Activated B cell treated with CpG ODN at 0.5 μM for 24 hours (primary cell): Measurements from ENCODE around the gene ROCK2. TPM values are rescaled to one million over a fixed set of nuclear protein-coding genes. Genes with fewer than 3 reads are reported as not detected.

Experiments used
- ATAC-seq: fragments of 200-7000 bp; cut with Tn5 transposase; one replicate; pipeline ENCODE4 v1.10.0; 2021; ENCODE audit warnings: low read depth, mild to moderate bottlenecking, moderate library complexity
- CTCF ChIA-PET: fragments of 350-600 bp; sonication (Branson Sonifier 250); formaldehyde crosslinking; loops from one replicate; lab custom pipeline; 2021; ENCODE audit warnings: antibody characterized with exemption; lab: Charles Lee
- POLR2A ChIA-PET: fragments of 350-600 bp; sonication (Branson Sonifier 250); formaldehyde crosslinking; loops from one replicate; lab custom pipeline; 2021; ENCODE audit warnings: antibody characterized with exemption; lab: Charles Lee
- DNase-seq: peaks from one replicate; pipeline ENCODE4 v3.0.0; 2022
- H3K27ac Mint-ChIP-seq: one replicate; pipeline ENCODE4 v1.8.0; 2020; ENCODE audit warnings: mixed read lengths
- H3K27me3 Mint-ChIP-seq: one replicate; pipeline ENCODE4 v1.8.0; 2021; ENCODE audit warnings: mixed read lengths
- H3K36me3 Mint-ChIP-seq: one replicate; pipeline ENCODE4 v1.8.0; 2021; ENCODE audit warnings: low read depth, mixed read lengths
- H3K4me1 Mint-ChIP-seq: one replicate; pipeline ENCODE4 v1.8.0; 2021; ENCODE audit warnings: mixed read lengths
- H3K4me3 Mint-ChIP-seq: one replicate; pipeline ENCODE4 v1.8.0; 2020; ENCODE audit warnings: mild to moderate bottlenecking, mixed read lengths
- H3K9me3 Mint-ChIP-seq: one replicate; pipeline ENCODE4 v1.8.0; 2020; ENCODE audit warnings: mixed read lengths
- CTCF ChIP-seq: fragments of 200-600 bp; IDR thresholded peaks from one replicate; pipeline ENCODE4 v1.8.0; 2022; ENCODE audit warnings: antibody characterized with exemption, mild to moderate bottlenecking
- intact Hi-C: fragments of 100-400 bp; cut with micrococcal nuclease; formaldehyde crosslinking; loops from one replicate; pipeline ENCODE4 v1.15.1; 2024
- total RNA-seq: library from RNA; stranded (reverse); gene quantifications from 2 replicates; pipeline ENCODE4 v1.2.3, GENCODE V29; 2022

ROCK2 gene
- total RNA-seq, 1 donor from 2014 or later, result 18.8 TPM

- Mint-ChIP-seq H3K36me3 (no peaks in the 10 kb centered on the region), H3K27me3 (peaks cover 1% of the 10 kb centered on the region), H3K9me3 (no peaks in the 10 kb centered on the region), H3K27ac (no peak overlapping the region), H3K4me1 (no peaks in the 10 kb centered on the region), H3K4me3 (no peak overlapping the region)
- no peak for ATAC-seq
- CTCF ChIA-PET, result no interaction called here
- POLR2A ChIA-PET, result interaction anchor here (0.8 kb wide), 1 partner anchor 124 kb away, joined by 7 read pairs; no protein-coding TSS in a partner anchor
- no peak for DNase-seq
- TF ChIP-seq CTCF, result no peak
- intact Hi-C loops, result no loop called here
Observed at GRCh38 chr2:11354363-11355154, 10.1 kb upstream of the ROCK2 start.

- H3K27me3 Mint-ChIP-seq, result peaks cover 1% of the 10 kb centered on the region
- H3K27ac Mint-ChIP-seq, result no peak overlapping the region
- no peaks in the 10 kb centered on the region for H3K36me3 Mint-ChIP-seq
- no peak overlapping the region for H3K4me3 Mint-ChIP-seq
- DNase-seq, result no peak
- H3K4me1 Mint-ChIP-seq, result no peaks in the 10 kb centered on the region
- H3K9me3 Mint-ChIP-seq, result no peaks in the 10 kb centered on the region
- TF ChIP-seq CTCF, result no peak
- no peak for ATAC-seq
- intact Hi-C loops, result no loop called here
- CTCF ChIA-PET, result no interaction called here
- POLR2A ChIA-PET, result no interaction called here
Observed at GRCh38 chr2:11352781-11353537, 8.5 kb upstream of the ROCK2 start.

- ChIA-PET POLR2A (no interaction called here), CTCF (no interaction called here)
- no peak for TF ChIP-seq CTCF
- H3K27me3 Mint-ChIP-seq, result no peaks in the 10 kb centered on the region
- intact Hi-C loops, result loop anchor here (10.0 kb wide), 2 partner anchors 397 to 1923 kb away; partner anchors contain the start of genes CPSF3, ITGB1BP1 and LPIN1
- peaks cover 5% of the 10 kb centered on the region for H3K4me1 Mint-ChIP-seq
- H3K36me3 Mint-ChIP-seq, result peaks cover 2% of the 10 kb centered on the region
- ATAC-seq (no peak), DNase-seq (no peak)
- no peak overlapping the region for H3K27ac Mint-ChIP-seq
- H3K9me3 Mint-ChIP-seq, result no peaks in the 10 kb centered on the region
- no peak overlapping the region for H3K4me3 Mint-ChIP-seq
Observed at GRCh38 chr2:11348209-11348749, 3.8 kb upstream of the ROCK2 start.

GRCh38 chr2:11347403-11347959, 3.0 kb upstream of the ROCK2 start:
- POLR2A ChIA-PET, result no interaction called here
- no peaks in the 10 kb centered on the region for H3K9me3 Mint-ChIP-seq
- CTCF ChIA-PET, result no interaction called here
- peaks cover 13% of the 10 kb centered on the region for H3K4me1 Mint-ChIP-seq
- H3K27me3 Mint-ChIP-seq, result no peaks in the 10 kb centered on the region
- no peak for DNase-seq
- no peak overlapping the region for H3K27ac Mint-ChIP-seq
- intact Hi-C loops, result loop anchor here (10.0 kb wide), 2 partner anchors 397 to 1923 kb away; partner anchors contain the start of genes CPSF3, ITGB1BP1 and LPIN1
- TF ChIP-seq CTCF, result no peak
- H3K36me3 Mint-ChIP-seq, result peaks cover 2% of the 10 kb centered on the region
- no peak for ATAC-seq
- H3K4me3 Mint-ChIP-seq, result no peak overlapping the region
